ENCODE data around the gene MYO9A.
"Not testable (repeated sequence)": the region's sequence is repeated elsewhere in the genome, so short reads cannot be mapped to it uniquely, and the experiment has no call there.

MYO9A gene

DNA sequence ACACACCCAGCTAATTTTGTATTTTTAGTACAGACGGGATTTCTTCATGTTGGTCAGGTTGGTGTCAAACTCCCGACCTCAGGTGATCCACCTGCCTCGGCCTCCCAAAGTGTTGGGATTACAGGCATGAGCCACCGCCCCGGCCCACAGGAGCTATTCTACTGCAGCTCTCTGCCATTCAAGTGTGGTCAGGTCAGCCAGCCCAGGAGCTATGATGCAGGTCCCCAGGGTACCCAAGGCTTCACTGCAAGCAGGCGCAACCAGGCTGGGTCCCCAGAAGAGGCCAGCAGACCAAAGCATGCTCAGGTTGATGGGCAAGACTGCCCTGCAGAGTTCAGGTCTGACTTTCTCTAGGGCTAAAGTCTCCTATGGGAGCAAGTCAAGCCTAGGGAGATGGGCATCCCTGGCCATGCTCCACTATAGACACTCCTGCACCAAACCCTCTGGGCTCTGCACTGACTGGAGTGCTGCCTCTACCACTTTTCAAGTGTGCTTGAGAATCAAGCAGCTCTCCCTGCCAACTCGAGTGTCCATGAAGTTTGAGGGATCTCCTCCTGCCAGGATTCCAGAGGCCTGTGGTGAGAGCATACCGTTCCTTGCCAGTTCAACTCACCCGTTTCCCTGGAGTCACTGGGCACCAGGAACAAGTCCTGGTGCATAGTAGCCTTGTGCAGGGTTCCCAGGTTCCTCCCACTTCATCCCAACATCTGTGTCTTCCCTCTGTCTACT is 30.9 kb downstream of the MYO9A start:
- DNase-seq, result no peak

DNA sequence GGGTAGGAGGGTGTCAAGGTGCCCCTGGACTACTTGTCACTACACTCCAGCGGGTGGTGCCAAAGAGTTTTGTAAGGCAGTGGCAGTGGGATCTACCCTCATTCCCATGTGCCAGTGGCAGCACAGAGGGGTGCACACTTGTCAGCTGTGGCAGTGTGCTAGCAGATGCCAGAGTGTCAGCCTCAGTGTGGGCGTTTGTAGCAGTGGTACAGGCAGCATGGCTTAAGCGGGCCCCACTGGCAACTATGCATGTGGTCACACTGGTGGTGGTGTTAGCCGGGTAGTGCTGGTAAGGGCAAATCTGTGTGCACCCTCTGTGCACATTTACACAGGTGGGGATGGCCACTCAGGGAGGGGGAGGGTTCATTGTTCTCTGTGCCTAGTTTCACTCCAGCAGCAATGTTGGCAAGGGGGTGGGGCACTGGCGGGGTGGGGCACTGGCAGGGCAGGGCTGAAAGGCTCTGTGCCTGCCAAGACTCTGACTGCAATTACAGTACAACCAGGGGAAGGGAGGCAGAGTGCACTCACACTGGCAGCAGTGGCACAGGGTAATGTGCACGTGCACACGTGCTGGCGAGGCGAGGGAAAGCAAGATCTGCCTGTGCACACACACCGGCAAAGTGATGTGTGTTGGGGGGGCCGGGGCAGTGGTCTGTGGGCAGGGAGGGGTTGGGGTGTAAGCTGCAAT is 31.8 kb downstream of the MYO9A start:
- no peak for DNase-seq

DNA sequence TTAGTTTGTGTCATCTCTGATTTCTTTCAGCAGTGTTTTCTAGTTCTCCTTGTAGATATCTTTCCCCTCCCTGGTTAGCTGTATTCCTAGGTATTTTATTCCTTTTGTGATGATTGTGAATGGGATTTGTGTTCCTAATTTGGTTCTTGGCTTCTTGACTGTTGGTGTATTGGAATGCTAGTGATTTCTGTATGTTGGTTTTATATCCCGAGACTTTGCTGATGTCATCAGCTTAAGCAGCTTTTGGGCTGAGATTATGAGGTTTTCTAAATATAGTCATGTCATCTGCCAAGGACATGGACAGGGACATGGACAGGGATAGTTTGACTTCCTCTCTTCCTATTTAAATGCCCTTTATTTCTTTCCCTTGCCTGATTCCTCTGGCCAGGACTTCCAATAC is 35.8 kb downstream of the MYO9A start:
- DNase-seq, result no peak

DNA sequence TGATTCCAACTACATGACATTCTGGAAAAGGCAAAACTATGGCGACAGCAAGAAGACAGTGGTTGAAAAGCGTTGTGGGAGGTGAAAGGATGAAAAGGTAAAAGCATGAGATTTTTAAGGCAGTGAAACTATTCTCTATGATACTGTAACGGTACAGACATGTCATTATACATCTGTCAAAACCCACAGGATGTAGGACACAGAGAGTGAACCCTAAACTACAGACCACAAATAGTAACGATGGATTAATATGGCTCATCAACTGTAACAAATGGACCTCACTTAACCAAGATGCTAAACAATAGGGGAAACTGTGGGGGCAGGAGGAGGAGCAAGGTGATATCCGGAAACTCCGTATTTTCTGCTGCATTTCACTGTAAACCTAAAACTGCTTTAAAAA is 39.1 kb downstream of the MYO9A start:
- no peak for DNase-seq

DNA sequence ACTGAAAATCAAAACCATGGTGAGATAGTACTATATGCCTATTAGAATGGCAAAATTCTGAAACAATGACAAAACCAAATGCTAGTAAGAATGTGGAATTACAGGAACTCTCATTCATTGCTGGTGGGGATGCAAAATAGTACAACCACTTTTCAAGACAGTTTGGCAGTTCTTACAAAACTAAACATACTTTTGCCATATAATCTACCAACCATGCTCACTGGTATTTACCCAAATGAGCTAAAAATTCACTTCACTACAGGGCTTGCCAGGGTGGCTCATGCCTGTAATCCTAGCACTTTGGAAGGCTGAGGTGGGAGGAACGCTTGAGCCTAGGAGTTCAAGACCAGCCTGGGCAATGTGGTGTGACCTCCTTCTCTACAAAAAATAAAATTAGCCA is 40.0 kb downstream of the MYO9A start:
- no peak for DNase-seq

DNA sequence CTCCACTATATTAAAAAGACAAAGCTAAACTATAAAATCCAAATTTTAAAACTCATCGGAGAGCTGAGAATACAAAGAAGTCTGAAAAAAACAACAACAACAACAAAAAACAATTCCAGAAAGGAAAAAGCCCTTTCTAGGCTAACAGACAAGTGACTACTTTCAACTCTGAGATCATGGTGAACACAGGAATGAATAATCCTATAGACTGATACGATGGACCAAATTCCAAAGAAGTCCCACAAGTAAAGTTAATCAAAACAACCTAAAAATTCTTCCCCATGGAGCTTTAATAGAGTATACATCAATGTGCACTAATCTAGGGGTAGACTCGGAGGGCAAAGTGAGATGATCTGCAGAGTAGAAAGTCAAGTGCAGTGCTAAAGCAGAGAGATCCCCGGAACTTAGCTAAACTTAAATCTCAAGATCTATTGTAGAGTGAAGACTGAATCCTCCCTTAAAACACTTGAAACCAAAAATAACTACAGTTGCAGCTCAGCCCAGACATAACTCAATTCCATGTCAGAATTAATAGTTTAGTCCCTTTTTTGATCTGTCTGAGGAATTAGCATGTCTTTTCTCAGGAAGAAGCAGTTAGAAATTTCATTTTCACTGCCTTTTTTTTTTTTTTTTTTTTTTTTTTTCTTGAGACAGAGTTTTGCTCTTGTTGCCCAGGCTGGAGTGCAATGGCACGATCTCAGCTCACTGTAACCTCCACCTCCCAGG is 43.5 kb downstream of the MYO9A start:
- DNase-seq, result no peak

DNA sequence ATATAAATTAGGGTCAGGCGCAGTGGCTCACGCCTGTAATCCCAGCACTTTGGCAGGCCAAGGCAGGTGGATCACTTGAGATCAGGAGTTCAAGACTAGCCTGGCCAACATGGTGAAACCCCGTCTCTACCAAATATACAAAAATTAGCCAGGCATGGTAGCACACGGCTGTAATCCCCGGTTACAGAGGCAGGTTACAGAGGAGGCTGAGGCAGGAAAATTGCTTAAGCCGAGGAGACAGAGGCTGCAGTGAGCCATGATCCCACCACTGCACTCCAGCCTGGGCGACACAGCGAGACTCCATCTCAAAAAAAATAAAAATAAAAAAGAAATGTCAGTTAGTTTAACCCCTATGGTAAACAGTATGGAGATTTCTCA is 46.5 kb downstream of the MYO9A start:
- not testable (repeated sequence) for DNase-seq

DNA sequence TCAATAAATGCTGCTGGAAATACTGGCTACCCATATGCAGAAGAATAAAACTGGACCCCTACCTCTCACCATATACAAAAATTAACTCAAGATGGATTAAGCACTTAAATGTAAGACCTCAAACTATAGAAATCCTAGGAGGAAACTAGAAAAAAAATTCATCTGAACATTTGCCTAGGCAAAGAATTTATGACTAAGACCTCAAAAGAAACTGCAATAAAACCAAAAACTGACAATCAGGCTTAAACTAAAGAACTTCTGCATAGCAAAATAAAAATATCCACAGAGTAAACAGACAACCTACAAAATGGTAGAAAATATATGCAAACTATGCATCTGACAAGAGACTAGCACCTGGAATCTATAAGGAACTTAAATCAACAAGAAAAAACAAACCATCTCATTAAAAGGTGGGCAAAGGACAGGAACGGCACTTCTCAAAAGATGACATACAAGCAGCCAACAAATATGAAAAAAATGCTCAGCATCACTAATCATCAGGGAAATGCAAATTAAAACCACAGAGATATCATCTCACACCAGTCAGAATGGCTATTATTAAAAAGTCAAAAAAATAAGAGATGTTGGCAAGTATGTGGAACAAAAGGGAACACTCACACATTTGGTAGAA is 47.0 kb downstream of the MYO9A start:
- no peak for DNase-seq

DNA sequence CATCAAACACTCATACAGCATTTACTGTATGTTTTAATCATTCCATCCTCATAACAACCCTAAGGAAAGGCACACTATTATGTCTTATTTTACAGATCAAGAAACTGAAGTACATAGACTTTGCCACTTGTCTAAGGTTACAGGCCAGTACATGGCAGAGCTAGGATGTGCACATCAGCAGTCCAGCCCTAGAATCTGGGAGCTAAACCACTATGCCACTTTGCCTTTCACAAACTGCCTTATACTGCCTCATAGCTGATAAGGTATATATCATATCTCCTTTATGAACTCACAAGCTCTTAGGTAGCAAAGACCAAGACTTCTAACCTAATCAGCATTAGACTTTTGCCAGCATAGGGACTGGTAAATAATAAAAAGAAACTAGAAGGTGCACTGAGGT is 49.1 kb downstream of the MYO9A start:
- DNase-seq, result no peak

DNA sequence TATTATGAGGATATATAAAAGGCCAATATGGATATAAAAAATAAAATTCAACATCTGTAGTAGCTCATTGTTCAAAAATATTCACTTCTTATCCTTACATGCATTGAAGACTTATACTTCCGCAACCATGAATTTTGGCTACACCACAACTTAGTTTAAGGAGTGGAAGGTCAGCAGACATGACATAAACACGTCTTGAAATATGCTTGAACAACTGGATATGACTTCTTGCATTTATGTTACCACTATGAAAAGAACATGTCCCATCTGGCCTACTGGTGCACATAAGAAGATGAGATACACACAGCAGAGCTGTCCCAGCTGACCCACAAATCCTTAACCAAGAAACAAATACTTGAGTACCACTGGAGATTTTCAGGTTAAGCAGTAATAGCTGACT is 52.1 kb downstream of the MYO9A start:
- DNase-seq, result no peak

DNA sequence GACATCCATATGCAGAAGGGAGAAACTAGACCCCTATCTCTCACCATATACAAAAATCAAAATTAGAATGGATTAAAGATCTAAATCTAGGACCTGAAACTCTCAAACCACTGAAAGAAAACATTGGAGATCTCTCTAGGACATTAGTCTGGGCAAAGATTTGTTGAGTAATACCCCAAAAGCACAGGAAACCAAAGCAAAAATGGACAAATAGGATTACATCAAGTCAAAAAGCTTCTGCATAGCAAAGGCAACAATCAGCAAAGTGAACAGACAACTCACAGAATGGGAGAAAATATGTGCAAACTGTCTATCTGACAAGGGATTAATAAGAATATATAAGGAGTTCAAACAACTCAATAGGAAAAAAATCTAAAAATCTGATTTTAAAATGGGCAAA is 54.8 kb downstream of the MYO9A start:
- no peak for DNase-seq

DNA sequence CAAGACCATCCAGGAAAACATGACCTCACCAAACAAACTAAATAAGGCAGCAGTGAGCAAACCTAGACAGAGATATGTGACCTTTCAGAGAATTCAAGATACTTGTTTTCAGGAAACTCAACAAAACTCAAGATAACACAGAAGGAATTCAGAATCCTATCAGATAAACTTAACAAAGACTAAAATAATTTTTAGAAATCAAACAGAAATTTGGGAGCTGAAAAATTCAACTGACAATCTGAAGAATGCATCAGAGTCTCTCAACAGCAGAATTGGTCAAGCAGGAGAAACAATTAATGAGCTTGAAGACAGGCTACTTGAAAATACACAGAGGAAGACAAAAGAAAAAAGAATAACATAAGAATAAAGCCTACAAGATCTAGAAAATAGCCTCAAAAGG is 55.6 kb downstream of the MYO9A start:
- DNase-seq, result no peak

DNA sequence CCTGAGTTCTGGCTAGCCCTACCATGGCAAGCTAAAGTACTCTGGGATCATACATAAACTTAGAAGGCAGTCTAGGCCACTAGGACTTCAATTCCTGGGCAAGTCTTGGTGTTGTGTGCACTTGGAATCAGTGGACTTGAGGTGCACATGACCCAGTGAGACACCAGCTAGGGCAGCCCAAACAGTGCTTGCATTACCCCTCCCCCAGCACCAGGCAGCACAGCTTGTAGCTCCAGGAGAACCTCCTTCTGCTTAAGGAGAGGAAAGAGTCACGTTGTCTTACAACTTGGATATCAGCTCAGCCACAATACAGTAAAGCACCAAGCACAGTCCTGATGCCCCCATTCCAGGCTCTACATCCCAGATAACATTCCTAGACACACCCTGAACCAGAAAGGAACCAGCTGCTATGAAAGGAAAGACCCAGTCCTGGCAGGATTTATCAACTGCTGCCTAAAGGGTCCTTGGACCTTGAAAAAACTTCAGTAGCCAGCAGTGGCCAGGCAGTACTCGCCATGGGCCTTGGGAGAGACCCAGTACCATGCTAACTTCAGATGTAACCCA is 57.2 kb downstream of the MYO9A start:
- DNase-seq, result no peak

DNA sequence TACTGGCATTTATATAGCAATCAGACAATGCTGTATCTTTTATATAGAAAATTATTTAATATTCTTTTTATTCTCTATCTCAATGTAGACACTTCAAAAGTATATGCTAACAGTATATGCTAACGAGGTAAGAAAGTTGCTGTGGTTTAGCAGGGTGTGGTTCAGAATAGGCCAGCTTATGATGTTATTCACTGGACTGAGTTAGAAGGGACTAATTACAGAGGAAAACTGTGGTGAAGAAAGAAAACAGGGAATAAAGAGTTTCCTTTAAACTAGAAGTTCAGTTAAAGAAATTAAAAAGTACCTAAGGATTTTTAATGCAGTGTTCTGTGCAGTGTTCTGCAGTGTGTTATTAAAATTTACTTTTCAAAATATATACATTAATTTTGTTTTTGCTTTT is 59.4 kb downstream of the MYO9A start:
- DNase-seq, result no peak

DNA sequence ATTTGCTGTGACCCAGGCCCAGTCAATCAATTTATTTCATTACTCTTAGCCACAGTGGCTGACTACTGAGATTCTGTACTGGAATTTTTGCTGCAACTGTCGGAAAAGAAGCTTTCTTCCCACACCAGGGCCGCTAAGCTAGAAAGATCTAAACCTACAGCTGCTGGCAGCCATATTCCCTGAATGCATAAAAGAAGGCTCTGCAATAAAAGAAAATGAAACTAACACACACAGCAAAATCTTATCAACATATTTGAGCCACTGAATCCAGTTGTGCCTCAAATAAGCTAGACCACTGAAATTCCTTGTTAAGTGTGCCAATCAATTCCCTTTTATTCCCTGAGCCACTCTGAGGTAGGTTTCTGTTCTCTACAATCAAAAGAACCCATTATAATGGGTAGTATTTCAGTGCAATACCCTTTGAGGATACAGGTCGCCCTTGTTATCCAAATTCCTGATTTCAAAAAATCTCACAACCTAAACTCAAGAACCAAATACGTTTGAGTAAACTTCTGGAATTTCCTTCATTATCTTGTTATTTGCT is 60.3 kb downstream of the MYO9A start:
- no peak for DNase-seq

DNA sequence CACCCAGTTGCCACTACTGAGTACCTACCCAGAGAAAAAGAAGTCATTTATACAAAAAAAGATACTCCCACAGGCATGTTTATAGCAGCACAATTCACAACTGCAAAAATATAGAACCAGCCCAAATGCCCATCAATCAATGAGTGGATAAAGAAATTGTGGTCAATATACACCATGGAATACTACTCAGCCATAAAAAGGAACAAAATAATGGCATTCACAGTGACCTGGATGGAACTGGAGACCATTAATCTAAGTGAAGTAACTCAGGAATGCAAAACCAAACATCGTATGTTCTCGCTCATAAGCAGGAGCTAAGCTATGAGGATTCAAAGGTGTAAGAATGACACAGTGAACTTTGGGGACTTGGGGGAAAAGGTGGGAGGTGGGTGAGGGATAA is 61.7 kb downstream of the MYO9A start:
- DNase-seq, result not testable (repeated sequence)

DNA sequence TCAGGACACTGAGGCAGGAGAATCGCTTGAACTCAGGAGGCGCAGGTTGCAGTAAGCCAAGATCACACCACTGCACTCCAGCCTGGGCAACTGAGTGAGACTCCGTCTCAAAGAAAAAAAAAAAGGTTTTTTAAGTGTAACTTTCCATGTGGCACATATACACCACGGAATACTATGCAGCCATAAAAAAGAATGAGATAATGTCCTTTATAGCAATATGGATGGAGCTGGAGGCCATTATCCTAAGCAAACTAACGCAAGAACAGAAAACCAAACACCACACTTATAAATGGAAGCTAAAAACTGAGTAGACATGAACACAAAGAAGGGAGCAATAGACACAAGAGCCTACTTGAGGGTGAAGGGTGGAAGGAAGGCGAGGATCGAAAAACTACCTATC is 64.7 kb downstream of the MYO9A start:
- DNase-seq, result not testable (repeated sequence)

DNA sequence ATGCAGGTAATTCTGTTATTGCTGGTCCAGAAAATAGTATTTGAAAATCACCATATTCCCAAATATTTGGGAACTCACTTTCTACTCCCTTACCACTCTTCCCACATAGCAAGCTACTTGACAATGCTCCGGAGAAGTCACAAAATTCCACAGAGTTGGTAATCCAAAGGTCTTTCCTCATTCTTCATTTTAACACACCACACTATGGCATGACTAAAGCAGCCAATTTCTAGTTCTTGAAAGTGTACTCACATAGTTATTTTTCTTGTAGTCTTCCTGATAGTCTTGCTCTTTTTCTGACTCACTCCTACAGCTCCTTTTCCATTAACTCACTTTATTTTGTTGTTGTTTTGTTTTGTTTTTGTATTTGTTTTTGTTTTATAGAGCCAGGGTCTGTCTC is 67.2 kb downstream of the MYO9A start:
- no peak for DNase-seq

DNA sequence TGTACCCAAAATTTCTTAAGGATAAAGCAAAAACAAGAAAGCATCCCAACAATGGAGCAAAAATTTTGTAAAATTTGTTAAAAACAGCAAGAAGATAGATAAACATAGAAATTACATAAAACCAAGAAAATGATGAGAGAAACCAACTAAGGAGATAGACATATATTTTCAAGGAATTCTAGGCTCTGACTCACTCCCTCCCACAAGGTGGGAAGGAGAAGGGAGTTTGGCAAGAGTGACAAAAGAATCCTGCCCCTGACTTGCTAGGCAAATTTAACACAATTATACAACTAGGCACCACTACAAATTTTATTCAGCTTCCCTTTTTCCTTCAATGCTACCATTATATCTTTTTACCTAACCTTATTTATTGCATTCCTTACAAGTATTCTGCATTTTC is 70.9 kb downstream of the MYO9A start:
- no peak for DNase-seq

DNA sequence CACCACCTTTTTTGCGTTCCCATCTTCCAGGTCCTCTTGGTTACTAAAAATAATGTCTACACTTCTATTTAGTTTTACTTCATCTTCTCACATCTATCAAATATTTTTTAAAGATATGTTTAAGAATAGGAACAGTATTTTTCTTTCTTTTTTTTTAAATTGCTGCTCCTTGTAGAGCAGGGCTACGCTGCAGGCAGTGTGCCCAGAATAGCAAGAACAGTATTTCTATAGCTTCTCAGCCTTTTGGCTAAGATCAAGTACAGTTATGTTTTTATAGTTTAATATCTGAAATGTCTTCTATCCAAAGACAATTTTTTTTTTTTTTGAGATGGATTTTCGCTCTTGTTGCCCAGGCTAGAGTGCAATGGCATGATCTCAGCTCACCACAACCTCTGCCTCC is 73.0 kb downstream of the MYO9A start:
- DNase-seq, result no peak

DNA sequence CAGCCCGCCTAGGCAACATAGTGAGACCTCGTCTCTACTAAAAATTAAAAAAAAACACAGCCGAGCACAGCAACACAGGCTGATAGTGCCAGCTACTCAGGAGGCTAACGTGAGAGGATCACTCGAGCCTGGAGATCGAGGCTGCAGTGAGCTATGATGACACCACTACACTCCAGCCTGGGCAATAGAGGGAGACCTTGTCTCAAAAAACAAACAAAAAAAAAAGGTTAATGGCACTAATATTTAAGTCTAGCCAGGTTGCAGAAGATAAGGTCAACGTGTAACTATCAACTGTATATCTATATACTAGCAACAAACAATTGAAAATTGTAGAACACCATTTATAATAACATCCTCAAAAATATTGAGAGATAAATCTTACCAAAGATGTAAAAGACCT is 75.1 kb downstream of the MYO9A start:
- DNase-seq, result no peak

DNA sequence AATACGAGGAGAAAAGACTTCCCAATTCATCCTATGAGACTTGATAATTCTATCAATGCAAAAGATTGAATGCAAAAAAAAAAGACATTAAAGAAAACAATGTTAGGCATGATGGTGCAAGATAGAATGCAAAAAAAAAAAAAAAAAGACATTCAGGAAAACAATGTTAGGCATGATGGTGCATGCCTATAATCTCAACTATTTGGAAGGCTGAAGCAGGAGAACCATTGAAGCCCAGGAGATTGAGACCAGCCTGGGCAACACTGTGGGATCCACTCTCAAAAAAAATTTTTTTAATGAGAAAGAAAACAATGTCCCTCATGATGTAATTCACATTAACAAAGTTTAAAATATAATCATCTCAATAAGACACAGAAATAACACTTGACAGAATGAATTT is 75.9 kb downstream of the MYO9A start:
- no peak for DNase-seq

DNA sequence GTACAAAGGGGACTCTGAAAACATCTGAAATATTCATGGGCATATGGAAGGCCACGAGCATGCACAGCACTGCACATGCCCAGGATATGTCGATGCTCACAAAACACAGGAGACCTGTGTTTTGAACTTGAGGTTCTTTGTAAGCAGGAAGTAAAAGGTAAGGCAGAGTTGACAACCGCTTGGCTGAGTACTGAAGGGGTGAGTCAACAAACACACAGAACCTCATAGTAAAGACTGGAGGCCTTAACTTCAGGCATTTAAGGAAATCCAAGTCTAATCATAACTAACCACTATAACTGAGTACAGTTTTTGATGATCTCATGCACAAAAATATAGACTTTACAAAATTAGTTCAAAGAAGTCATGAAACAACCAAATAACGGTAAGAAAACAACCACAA is 80.6 kb downstream of the MYO9A start:
- DNase-seq, result no peak
